GM21576 (cell line): ENCODE data around the gene TMC4.
A peak's percentile ranks its signal among the peaks of the same experiment; 100 is the strongest.
"Not testable (repeated sequence)": the region's sequence is repeated elsewhere in the genome, so short reads cannot be mapped to it uniquely, and the experiment has no call there.

Experiments
- ATAC-seq: cut with Tn5 transposase; IDR thresholded peaks from one replicate; pipeline ENCODE4 v1.9.1; 2021; ENCODE audit warnings: mild to moderate bottlenecking, moderate library complexity; ENCODE audit not compliant: unreplicated experiment

Gene TMC4

DNA sequence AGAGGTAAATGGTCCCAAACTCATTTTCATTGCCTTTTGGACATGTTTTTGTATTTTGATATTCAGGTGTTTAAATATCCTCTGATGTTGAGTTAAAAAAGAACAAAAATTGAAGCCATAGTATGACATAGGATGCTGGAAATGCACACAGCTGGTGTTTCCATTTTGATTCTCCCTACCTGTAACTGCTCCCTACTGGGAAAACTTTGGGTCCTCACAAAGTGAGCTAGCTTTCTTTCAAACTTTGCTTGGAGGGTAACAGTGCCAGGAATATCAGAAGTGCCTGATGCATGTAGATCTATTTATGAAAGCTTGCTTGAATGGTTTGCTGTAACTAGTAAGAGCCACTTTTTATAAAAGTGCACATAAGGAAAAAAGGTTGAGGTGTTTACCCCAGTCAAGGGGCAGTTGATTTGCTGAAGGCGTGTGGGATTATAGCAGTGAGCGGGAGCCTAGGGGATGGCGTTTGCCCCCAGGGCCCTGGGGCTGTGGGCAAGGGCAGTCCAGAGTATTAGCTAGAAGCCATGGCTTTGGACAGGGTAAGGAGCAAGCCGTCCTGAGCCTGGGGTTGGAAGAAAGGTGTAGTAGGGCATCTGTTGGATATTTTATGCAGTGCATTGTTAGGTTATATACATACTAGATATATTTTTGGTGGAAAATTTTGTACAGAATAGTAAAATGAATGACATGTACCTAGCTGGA, 32.0 kb upstream of the TMC4 start:
- ATAC-seq: no peak

DNA sequence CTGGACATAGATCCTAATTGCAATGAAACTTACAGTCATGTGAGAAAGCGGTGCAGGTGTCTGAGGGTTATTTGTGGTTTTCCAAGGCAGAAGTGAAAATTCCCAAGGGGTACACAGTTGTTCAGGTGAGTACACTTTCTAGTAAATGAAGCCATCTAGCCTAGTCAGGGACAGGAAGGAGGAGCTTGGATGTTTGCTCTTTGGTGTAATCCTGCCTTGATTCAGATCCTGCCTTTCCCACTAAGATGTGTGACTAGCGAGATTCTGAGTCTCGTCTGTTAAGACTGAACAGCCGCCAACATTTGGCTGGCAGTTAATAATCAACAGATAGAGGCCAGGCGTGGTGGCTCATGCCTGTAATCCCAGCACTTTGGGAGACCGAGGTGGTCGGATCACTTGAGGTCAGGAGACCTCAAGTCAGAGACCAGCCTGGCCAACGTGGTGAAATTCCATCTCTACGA, 30.2 kb upstream of the TMC4 start:
- ATAC-seq: no peak

DNA sequence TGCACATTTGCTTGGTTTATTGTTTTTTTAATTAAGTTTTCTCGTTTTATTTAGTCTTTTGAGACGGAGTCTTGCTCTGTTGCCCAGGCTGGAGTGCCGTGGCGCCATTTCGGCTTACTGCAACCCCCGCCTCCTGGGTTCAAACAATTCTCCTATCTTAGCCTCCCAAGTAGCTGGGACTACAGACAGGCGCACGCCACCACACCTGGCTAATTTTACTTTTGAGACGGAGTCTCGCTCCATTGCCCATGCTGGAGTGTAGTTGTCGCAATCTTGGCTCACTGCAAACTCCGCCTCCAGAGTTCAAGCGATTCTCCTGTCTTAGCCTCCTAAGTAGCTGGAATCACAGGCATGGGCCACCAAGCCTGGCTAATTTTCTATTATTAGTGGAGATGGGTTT, 29.0 kb upstream of the TMC4 start:
- ATAC-seq: no peak

GRCh38 chr19:54201172-54201701, 28.3 kb upstream of the TMC4 start:
- ATAC-seq: no peak

DNA sequence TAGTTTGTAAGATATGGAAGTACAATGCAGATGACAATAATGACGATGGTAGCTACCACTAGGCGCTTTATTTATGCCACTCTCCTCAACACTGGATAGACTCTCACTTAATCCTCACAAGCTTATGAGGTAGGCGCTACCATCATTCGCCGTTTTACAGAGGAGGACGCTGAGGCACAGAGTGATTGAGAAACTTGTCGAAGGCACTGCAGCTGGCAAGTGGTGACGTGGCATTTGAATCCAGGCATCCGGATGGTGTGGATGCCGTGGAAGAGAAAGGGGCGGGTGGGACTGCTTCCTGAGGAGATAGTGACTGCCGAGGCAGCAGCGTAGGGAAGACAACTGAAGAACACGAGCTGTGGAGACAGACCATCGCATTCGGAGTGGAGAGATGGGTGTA, 26.4 kb upstream of the TMC4 start:
- no peak for ATAC-seq

GRCh38 chr19:54197121-54197520, 24.2 kb upstream of the TMC4 start:
- no peak for ATAC-seq

GRCh38 chr19:54196536-54196935, 23.6 kb upstream of the TMC4 start:
- no peak for ATAC-seq

DNA sequence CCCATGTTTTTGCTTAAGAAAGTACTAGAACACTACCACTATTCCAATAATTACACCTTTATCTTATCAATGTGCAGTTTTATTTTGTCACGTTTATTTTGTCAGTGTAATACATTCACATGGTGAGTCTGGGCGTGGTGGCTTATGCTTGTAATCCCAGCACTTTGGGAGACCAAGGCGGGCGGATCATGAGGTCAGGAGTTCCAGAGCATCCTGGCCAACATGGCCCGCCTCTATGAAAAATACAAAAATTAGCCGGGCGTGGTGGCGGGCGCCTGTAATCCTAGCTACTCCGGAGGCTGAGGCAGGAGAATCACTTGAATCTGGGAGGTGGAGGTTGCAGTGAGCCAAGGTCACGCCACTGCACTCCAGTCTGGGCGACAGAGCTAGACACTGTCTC, 21.5 kb upstream of the TMC4 start:
- ATAC-seq: not testable (repeated sequence)

DNA sequence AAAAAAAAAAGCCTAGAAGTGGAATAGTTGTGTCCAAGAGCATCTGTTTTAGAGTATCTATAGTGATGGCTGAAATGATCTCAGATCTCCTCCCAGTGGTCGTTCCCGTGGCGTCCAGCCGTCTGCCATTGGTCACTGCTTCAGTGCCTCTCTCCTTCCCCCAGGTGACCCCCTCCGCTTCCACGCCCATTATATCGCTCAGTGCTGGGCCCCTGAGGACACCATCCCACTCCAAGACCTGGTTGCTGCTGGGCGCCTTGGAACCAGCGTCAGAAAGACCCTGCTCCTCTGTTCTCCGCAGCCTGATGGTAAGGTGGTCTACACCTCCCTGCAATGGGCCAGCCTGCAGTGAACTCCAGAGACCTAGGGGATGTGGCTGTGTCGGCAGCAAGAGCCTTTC, 20.1 kb upstream of the TMC4 start:
- ATAC-seq: no peak

GRCh38 chr19:54191811-54192453, 19.0 kb upstream of the TMC4 start:
- ATAC-seq: no peak

- ATAC-seq: peak; percentile 19
Measured at GRCh38 chr19:54191011-54191810, 18.3 kb upstream of the TMC4 start, which contains the start of gene TSEN34. Gene TSEN34 (plus strand): TSS chr19:54191308. CDS start chr19:54191365, 57 bp downstream.

GRCh38 chr19:54190503-54191010, 17.6 kb upstream of the TMC4 start:
- peak; percentile 46 for ATAC-seq

- peak; percentile 43 for ATAC-seq
Measured at GRCh38 chr19:54189735-54190502, 17.0 kb upstream of the TMC4 start.

DNA sequence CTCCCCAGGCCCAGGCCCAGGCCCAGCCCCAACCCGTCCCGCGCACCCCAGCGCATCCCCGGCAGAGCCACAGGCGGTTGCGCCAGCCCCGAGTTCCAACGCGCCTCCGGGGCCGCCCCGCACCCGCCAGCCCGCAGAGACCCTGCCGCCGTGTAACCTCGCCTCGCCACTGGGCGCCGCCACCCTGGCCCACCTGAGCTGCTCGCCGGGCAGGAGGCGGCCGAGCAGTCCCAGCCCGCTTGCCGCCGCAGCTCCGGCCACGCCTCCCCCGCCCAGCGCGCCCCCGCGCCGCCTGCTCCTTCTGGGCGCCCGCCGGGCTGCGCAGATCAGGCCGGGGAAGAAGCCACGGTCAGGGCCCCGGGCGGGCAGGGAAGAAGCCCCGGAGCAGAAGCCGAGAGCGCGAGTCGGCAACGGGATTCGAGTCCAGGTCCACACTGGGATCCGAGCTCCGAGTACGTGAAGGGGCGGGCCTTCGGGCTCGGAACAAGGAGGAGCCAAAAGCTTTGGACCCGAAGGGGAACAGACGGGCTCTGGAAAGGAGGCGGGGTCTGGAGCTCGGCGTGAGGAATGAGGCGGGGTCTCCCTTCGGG, 16.3 kb upstream of the TMC4 start, which contains the start of gene MBOAT7:
Gene MBOAT7 (minus strand): TSS at position 436 of the 590 bp plus-strand sequence. CDS start 1,072 bp downstream, outside the sequence.
- peak; percentile 20 for ATAC-seq

DNA sequence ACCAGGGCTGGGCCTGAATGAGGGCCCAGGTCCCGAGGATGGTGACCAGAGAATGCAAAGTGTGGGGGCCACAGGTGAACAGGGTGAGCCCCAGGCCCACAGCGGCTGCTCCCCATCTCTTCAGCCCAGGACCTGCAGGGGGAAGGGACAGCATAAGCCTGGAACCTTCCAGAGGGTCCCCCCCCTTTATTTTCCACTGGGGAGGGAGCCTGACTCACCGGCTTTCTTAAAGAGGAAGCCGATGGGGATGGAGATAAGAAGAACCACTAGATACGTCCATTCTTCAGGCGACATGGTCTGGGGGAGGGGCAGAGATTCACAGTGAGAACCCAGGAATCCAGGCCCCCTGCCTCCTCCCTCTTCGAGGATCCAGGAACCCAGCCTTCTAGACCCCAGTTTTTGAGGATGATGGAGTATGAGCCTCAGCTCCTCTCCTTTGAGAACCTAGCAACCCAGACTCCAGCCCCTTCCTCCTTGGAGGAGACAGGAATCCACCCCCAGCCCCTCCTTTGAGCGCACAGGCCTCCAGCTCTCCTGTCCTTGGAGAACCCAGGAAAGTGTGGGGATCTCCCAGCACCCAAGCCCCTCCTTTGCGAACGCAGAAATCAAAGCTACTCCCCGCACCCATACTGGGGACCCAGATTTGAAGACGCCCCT, 15.4 kb upstream of the TMC4 start:
- ATAC-seq: no peak

DNA sequence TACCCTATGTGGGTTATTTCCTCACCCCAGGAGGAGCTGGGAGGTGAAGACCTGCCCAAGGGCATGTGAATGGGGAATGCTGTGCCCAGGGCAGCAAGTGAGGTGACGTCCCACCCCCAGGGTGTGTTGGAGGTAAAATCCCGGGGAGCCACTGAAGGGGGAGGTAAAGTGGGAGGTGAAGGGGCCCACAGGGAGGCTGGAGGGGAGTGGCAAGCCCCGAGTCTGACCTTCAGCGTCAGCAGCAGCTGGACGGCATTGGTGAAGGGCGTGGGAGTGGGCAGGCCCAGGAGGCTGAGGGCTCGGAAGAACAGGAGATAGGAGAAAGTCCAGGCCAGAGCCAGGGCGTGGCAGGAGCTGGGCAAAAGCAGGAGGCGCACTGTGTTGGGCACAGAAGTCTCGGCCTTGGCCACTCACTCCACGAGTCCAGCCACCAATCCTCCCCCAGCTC, 14.0 kb upstream of the TMC4 start:
- ATAC-seq: no peak

- no peak for ATAC-seq
Measured at GRCh38 chr19:54186351-54186750, 13.4 kb upstream of the TMC4 start.

DNA sequence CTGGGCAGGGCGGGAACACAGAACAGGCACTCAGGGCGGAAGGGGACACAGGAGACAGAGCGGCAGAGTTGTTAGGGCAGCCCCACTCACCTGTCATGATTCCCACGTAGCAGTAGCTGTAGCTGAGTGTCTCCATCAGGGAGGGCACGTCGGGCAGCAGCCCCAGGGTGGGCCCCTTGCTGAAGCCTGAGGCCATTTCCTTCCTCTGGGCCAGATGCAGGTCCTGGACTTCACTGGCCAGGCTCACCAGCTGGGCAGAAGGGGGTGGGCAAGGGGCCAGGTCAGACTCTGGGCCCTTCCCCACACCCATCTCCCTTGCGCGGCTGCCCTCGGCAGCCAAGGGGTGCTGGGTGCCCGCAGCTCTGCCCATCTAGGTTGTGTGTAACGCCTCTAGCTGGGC, 10.5 kb upstream of the TMC4 start:
- no peak for ATAC-seq

DNA sequence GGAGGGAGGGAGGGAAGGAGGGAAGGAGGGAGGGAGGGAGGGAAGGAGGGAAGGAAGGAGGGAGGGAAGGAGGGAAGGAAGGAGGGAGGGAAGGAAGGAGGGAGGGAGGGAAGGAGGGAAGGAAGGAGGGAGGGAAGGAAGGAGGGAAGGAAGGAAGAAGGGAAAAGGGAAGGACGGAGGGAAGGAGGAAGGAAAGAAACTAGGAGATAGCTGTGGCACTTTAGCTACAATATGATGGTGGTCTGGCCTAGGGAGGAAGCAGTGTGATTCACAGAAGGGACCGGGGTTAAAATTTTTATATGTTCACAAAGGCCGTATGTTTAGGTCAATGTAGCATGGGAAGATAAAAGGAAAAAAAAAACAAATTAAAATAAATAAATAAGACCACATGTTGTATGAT, 8.9 kb upstream of the TMC4 start:
- not testable (repeated sequence) for ATAC-seq
